ENCODE results near the gene TXLNG.

The TXLNG gene

GRCh38 chrX:16892504-16893362 lies 106.5 kb downstream of the TXLNG start (continued):
- TF ChIP-seq PATZ1 (tag by site-specific recombination; IDR thresholded peaks at IDR 0.05): 0 out of 2 replicates have a peak, but pooled peaks have one; percentile 14
- 0 out of 2 replicates have a peak, but pooled peaks have one; percentile 68 for TF ChIP-seq TRIM28 (IDR thresholded peaks at IDR 0.05; ENCODE audit: borderline replicate concordance, low read length)
- no peak for TF ChIP-seq SCRT1 (tag by site-specific recombination; IDR thresholded peaks at IDR 0.05; ENCODE audit: borderline replicate concordance)
- TF ChIP-seq ZNF624 (tag by site-specific recombination; IDR thresholded peaks at IDR 0.05): no peak
- TF ChIP-seq YY1 (tag by site-specific recombination; IDR thresholded peaks at IDR 0.05): no peak
- TF ChIP-seq ZBTB17 (tag by site-specific recombination; IDR thresholded peaks at IDR 0.05): peak; percentile 93
- no peak for TF ChIP-seq KLF10 (tag by site-specific recombination; IDR thresholded peaks at IDR 0.05)
- no peak for TF ChIP-seq ZNF548 (tag by site-specific recombination; IDR thresholded peaks at IDR 0.05)
- TF ChIP-seq ZNF433 (tag by site-specific recombination; IDR thresholded peaks at IDR 0.05; ENCODE audit: low read depth): no peak
- no peak for TF ChIP-seq ZNF707 (tag by site-specific recombination; IDR thresholded peaks at IDR 0.05)
- TF ChIP-seq ZNF654 (tag by site-specific recombination; IDR thresholded peaks at IDR 0.05; ENCODE audit: low read depth): peak; percentile 61
- TF ChIP-seq ZNF558 (tag by site-specific recombination; IDR thresholded peaks at IDR 0.05): no peak
- TF ChIP-seq ZNF341 (tag by site-specific recombination; IDR thresholded peaks at IDR 0.05; ENCODE audit: low read depth): peak; percentile 51; the same call in 1 of the 2 replicates
- TF ChIP-seq ZBTB20 (tag by site-specific recombination; IDR thresholded peaks at IDR 0.05): no peak
- no peak for TF ChIP-seq ZNF311 (tag by site-specific recombination; IDR thresholded peaks at IDR 0.05; ENCODE audit: borderline replicate concordance)
- TF ChIP-seq ZNF2 (tag by site-specific recombination; IDR thresholded peaks at IDR 0.05): 0 out of 2 replicates have a peak, but pooled peaks have one; percentile 35
- no peak for TF ChIP-seq PRDM2 (tag by site-specific recombination; IDR thresholded peaks at IDR 0.05; ENCODE audit: borderline replicate concordance)
- no peak for TF ChIP-seq ZNF132 (tag by site-specific recombination; IDR thresholded peaks at IDR 0.05; ENCODE audit: borderline replicate concordance)
- peak; percentile 53; the same call in 1 of the 2 replicates for TF ChIP-seq ZNF10 (tag by site-specific recombination; IDR thresholded peaks at IDR 0.05)
- TF ChIP-seq ZBTB48 (tag by site-specific recombination; IDR thresholded peaks at IDR 0.05): no peak
- peak; percentile 60; the same call in 1 of the 2 replicates for TF ChIP-seq IKZF3 (tag by site-specific recombination; IDR thresholded peaks at IDR 0.05)
- peak; percentile 66; the same call in 1 of the 2 replicates for TF ChIP-seq ZNF660 (tag by site-specific recombination; IDR thresholded peaks at IDR 0.05)
